Activated naive CD8-positive, alpha-beta T cell (primary cell): ENCODE results near the gene CDKL4.
A peak's percentile ranks its signal among the peaks of the same experiment; 100 is the strongest.
"Not testable (repeated sequence)": the region's sequence is repeated elsewhere in the genome, so short reads cannot be mapped to it uniquely, and the experiment has no call there.

Experiments
- H3K27ac Mint-ChIP-seq: one replicate; pipeline ENCODE4 v1.8.0; 2021; ENCODE audit warnings: mixed read lengths
- H3K27me3 Mint-ChIP-seq: one replicate; pipeline ENCODE4 v1.8.0; 2021; ENCODE audit warnings: mixed read lengths
- H3K36me3 Mint-ChIP-seq: one replicate; pipeline ENCODE4 v1.8.0; 2021; ENCODE audit warnings: mixed read lengths
- H3K4me1 Mint-ChIP-seq: one replicate; pipeline ENCODE4 v1.8.0; 2021; ENCODE audit warnings: low read depth, mixed read lengths
- H3K4me3 Mint-ChIP-seq: one replicate; pipeline ENCODE4 v1.8.0; 2021; ENCODE audit warnings: mild to moderate bottlenecking, mixed read lengths
- H3K9me3 Mint-ChIP-seq: one replicate; pipeline ENCODE4 v1.8.0; 2021; ENCODE audit warnings: low read depth, mixed read lengths

The CDKL4 gene

GRCh38 chr2:39150890-39151497, 92.8 kb downstream of the CDKL4 start:
- H3K4me3 Mint-ChIP-seq, result no peak overlapping the region
- H3K9me3 Mint-ChIP-seq, result no peaks in the 10 kb centered on the region
- no peaks in the 10 kb centered on the region for H3K27me3 Mint-ChIP-seq
- H3K27ac Mint-ChIP-seq, result no peak overlapping the region
- H3K4me1 Mint-ChIP-seq, result no peaks in the 10 kb centered on the region
- H3K36me3 Mint-ChIP-seq, result no peaks in the 10 kb centered on the region

- Mint-ChIP-seq H3K4me1 (no peaks in the 10 kb centered on the region), H3K36me3 (no peaks in the 10 kb centered on the region), H3K27ac (no peak overlapping the region), H3K27me3 (no peaks in the 10 kb centered on the region), H3K9me3 (no peaks in the 10 kb centered on the region), H3K4me3 (no peak overlapping the region)
Measured at GRCh38 chr2:39150102-39150562, 93.6 kb downstream of the CDKL4 start.

DNA sequence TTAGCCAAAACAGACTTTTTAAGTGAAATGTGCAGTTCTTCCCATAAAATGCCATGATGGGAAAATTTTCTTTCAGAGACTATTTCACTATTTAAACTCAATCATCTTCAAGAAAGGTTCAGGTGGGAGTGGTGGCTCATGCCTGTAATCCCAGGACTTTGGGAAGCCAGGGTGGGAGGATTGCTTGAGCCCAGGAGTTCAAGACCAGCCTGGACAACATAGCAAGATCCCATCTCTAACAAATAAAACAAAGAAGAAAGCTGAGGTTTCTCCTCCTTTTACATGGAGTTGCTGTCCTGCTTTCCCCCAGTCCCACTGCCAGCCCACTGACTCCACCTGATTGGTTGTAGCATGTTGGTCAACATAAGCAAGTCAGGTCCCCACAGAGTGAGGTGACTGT, 97.1 kb downstream of the CDKL4 start:
- Mint-ChIP-seq H3K27me3 (no peaks in the 10 kb centered on the region), H3K4me1 (peaks cover 2% of the 10 kb centered on the region), H3K4me3 (no peak overlapping the region), H3K9me3 (no peaks in the 10 kb centered on the region), H3K27ac (no peak overlapping the region), H3K36me3 (no peaks in the 10 kb centered on the region)

DNA sequence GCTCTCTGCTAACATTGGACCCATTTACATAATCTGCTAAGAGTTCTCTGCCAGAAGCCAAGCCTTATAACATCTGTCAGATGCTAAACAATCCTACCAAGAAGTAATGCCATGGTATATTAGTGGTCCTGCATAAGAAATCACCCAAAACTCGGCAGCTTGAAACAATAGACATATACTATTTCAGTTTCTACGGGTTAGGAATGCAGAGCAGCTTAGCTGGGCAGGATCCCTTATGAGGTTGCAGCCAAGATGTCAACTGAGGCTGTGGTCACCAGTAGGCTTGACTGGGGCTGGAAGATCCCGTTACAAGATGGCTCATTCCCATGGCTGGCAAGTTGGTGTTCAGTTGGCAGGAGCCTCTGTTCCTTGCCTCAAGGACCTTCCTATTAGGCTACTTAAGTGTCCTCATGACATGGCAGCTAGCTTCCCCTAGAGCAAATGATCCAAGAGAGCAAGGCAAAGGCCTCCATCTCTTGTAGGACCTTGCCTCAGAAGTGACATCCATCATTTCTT, 97.8 kb downstream of the CDKL4 start:
- H3K4me1 Mint-ChIP-seq, result peaks cover 2% of the 10 kb centered on the region
- no peak overlapping the region for H3K4me3 Mint-ChIP-seq
- H3K36me3 Mint-ChIP-seq, result no peaks in the 10 kb centered on the region
- H3K27me3 Mint-ChIP-seq, result no peaks in the 10 kb centered on the region
- H3K9me3 Mint-ChIP-seq, result no peaks in the 10 kb centered on the region
- H3K27ac Mint-ChIP-seq, result no peak overlapping the region

GRCh38 chr2:39144416-39144815, 99.4 kb downstream of the CDKL4 start:
- H3K9me3 Mint-ChIP-seq, result no peaks in the 10 kb centered on the region
- no peaks in the 10 kb centered on the region for H3K27me3 Mint-ChIP-seq
- H3K36me3 Mint-ChIP-seq, result no peaks in the 10 kb centered on the region
- no peak overlapping the region for H3K4me3 Mint-ChIP-seq
- H3K4me1 Mint-ChIP-seq, result peaks cover 9% of the 10 kb centered on the region
- H3K27ac Mint-ChIP-seq, result no peak overlapping the region

GRCh38 chr2:39142904-39143605, 100.7 kb downstream of the CDKL4 start:
- Mint-ChIP-seq H3K4me3 (no peak overlapping the region), H3K36me3 (no peaks in the 10 kb centered on the region), H3K9me3 (no peaks in the 10 kb centered on the region), H3K27me3 (no peaks in the 10 kb centered on the region), H3K4me1 (peaks cover 12% of the 10 kb centered on the region), H3K27ac (no peak overlapping the region)

DNA sequence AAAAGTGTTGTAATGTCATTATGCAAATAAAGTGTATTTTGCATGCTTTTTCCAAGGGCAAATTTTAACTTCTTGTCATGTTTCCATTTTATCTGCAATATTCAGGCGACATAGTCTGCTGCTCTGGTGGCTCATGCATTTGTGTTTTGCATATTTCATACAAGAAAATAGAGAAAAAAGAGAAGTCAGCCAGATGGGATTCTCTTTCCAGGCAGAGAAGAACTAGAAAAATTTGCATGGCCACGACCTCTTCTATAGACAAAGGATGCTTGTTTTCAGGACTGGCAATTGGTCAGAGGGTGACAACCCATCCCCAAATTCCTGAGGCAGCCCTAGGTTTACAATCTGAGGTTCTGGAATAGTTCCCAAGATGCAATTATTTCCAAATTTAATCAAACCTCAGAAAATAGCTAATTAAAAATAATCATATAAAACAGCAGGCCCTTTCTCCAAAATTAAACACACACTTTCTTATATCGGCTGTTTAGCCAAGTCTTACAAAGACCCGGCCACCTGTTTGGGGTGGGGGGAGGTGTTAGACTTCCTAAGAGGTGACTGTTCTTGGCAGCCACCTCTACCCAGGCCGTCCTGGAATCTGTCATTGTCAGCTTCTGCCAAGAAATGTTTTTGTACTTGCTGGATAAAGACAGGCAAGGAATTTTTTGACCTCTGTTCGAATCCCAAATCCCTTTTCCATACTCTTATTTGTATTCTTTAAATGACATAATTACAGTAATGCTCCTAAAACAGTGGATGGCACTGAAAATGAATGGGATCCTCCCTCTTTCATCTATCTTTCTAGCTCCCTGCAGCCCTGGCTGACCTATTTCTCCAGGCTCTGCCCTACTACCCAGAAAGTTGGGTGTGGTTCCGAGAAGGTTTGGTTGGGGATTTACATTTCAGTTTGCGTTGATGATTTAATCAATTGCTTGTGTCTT, 102.2 kb downstream of the CDKL4 start:
- H3K36me3 Mint-ChIP-seq, result no peaks in the 10 kb centered on the region
- no peaks in the 10 kb centered on the region for H3K9me3 Mint-ChIP-seq
- H3K27me3 Mint-ChIP-seq, result no peaks in the 10 kb centered on the region
- H3K4me1 Mint-ChIP-seq, result peaks cover 18% of the 10 kb centered on the region
- H3K27ac Mint-ChIP-seq, result no peak overlapping the region
- no peak overlapping the region for H3K4me3 Mint-ChIP-seq

DNA sequence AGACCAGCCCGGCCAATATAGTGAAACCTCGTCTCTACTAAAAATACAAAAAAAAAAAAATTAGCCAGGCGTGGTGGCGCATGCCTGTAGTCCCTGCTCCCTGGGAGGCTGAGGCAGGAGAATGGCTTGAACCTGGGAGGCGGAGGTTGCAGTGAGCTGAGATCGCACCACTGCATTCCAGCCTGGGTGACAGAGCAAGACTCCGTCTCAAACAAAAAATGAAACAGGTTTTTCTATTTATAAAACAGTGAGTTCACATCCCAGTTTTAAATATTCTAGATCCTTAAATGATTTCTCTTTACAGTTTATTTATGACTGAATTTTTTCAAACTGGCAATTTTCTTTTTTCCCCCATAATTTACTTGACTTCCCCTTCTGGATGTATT, 102.8 kb downstream of the CDKL4 start:
- not testable (repeated sequence) for H3K27ac Mint-ChIP-seq, H3K9me3 Mint-ChIP-seq, H3K36me3 Mint-ChIP-seq, H3K27me3 Mint-ChIP-seq, H3K4me3 Mint-ChIP-seq
- peaks cover 24% of the 10 kb centered on the region for H3K4me1 Mint-ChIP-seq

- H3K36me3 Mint-ChIP-seq, result no peaks in the 10 kb centered on the region
- no peak overlapping the region for H3K27ac Mint-ChIP-seq
- no peak overlapping the region for H3K4me3 Mint-ChIP-seq
- H3K27me3 Mint-ChIP-seq, result no peaks in the 10 kb centered on the region
- peaks cover 30% of the 10 kb centered on the region for H3K4me1 Mint-ChIP-seq
- H3K9me3 Mint-ChIP-seq, result no peaks in the 10 kb centered on the region
Measured at GRCh38 chr2:39140322-39140847, 103.4 kb downstream of the CDKL4 start.

- no peaks in the 10 kb centered on the region for H3K9me3 Mint-ChIP-seq
- peaks cover 30% of the 10 kb centered on the region for H3K4me1 Mint-ChIP-seq
- H3K27me3 Mint-ChIP-seq, result no peaks in the 10 kb centered on the region
- H3K36me3 Mint-ChIP-seq, result no peaks in the 10 kb centered on the region
- H3K4me3 Mint-ChIP-seq, result no peak overlapping the region
- H3K27ac Mint-ChIP-seq, result peak overlapping the region; percentile 42
Measured at GRCh38 chr2:39139511-39140237, 104.1 kb downstream of the CDKL4 start.

- no peaks in the 10 kb centered on the region for H3K9me3 Mint-ChIP-seq
- peak overlapping the region; percentile 16 for H3K27ac Mint-ChIP-seq
Measured at GRCh38 chr2:39138837-39139211, 104.9 kb downstream of the CDKL4 start.

DNA sequence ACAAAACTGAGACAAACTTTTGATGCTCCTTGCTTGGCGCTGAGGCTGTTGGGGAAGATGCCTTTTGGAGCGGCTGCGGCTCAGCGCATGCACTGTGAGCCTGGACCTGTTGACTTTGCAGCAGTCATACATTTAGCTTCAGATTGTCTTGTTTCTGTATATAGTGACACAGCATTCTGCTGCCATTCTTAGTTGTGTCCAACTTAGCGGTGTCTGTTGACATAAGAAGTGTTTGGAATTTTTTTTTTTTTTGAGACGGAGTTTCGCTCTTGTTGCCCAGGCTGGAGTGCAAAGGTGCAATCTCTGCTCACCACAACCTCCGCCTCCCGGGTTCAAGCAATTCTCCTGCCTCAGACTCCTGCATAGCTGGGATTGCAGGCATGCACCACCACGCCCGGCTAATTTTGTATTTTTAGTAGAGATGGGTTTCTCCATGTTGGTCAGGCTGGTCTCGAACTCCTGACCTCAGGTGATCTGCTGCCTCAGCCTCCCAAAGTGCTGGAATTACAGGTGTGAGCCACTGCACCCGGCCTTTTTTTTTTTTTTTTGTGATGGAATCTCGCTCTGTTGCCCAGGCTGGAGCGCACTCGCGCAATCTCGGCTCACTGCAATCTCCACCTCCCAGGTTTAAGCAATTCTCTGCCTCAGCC, 105.5 kb downstream of the CDKL4 start:
- H3K36me3 Mint-ChIP-seq, H3K4me3 Mint-ChIP-seq, H3K9me3 Mint-ChIP-seq, H3K27me3 Mint-ChIP-seq, H3K27ac Mint-ChIP-seq: not testable (repeated sequence)
- peaks cover 39% of the 10 kb centered on the region for H3K4me1 Mint-ChIP-seq

More at GRCh38 chr2:39138837-39139211, 104.9 kb downstream of the CDKL4 start:
- Mint-ChIP-seq H3K4me3 (no peak overlapping the region), H3K36me3 (no peaks in the 10 kb centered on the region), H3K4me1 (peaks cover 36% of the 10 kb centered on the region), H3K27me3 (no peaks in the 10 kb centered on the region)

DNA sequence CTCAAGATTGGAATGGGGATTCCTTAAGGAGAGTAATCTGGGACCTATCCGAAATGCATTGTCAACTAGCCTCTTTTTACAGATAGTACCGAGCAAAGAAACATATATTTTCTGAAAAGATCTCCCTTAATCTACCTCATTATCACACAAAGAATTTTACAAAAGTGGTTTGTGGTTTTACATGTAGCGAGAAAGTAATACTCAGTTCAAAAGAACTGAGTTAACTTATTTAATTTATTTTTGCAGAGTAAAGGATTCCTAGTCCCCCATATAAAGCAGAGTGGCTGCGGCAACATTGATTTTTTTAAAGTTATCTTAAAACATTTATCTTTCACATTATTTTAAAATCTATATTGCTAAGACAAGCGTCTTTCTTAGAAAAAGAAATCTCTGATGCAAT, 107.0 kb downstream of the CDKL4 start:
- Mint-ChIP-seq H3K36me3 (no peaks in the 10 kb centered on the region), H3K27ac (peak overlapping the region; percentile 80), H3K4me3 (peak overlapping the region; percentile 71), H3K4me1 (peaks cover 42% of the 10 kb centered on the region), H3K9me3 (no peaks in the 10 kb centered on the region), H3K27me3 (no peaks in the 10 kb centered on the region)

DNA sequence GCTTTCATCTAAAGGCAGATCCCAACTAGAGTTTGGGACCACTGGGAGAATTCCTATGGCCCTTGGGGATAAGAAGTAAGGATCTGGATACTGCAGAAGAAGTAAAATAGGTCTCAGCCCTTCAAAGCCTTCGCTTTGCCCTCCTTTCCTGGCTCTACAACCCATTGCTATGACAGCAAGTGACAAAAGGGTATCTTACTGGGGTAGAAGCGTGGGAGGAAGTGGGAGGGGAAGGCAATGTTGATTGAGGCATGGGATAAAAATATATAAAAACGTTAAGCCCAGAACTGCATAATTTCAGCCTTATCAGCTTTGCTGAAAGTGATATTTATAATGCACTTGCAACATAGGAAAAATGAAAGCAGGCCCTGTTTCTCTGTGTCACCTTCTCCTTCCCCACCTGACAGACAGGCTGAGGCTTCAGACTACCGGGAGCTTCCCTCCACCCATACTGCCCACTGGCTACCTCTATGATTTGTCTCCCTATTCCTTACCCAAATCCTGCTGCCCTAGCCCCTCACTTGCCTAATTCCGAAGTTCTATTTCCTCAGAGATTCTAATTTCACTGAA, 108.0 kb downstream of the CDKL4 start:
- no peaks in the 10 kb centered on the region for H3K9me3 Mint-ChIP-seq
- peaks cover 45% of the 10 kb centered on the region for H3K4me1 Mint-ChIP-seq
- no peaks in the 10 kb centered on the region for H3K27me3 Mint-ChIP-seq
- no peaks in the 10 kb centered on the region for H3K36me3 Mint-ChIP-seq
- peak overlapping the region; percentile 90 for H3K27ac Mint-ChIP-seq
- H3K4me3 Mint-ChIP-seq, result peak overlapping the region; percentile 71
